HS-27A (cell line): ENCODE results near the gene RNF149.
"Not testable (repeated sequence)": the region's sequence is repeated elsewhere in the genome, so short reads cannot be mapped to it uniquely, and the experiment has no call there.

Experiments
- DNase-seq: peaks from one replicate; pipeline ENCODE4 v3.0.0-alpha.2; 2012; ENCODE audit warnings: low read depth, missing footprints

Gene RNF149

GRCh38 chr2:101330253-101330933 lies 21.9 kb upstream of the RNF149 start:
- DNase-seq, result no peak

DNA sequence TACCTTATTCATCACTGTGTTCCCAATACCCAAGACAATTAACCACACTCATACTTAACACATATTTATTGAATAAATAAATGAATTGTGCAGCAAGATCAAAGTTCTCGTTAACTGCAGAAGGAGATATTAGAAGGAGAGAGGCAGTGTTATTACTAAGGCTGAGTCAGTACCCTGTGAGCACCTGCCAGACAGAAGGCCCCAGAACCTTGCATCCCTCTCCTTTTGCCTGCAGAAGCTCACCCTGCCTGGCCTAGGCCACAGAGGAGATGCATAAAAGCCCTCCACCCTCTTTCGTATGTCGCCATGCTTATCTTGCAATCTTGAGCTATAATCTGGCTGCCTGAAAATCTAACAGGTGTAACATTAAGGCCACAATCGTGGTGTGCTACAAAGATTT lies 20.5 kb upstream of the RNF149 start:
- no peak for DNase-seq

- DNase-seq, result no peak
These were observed 20.0 kb upstream of the RNF149 start for GRCh38 chr2:101328474-101329007.

DNA sequence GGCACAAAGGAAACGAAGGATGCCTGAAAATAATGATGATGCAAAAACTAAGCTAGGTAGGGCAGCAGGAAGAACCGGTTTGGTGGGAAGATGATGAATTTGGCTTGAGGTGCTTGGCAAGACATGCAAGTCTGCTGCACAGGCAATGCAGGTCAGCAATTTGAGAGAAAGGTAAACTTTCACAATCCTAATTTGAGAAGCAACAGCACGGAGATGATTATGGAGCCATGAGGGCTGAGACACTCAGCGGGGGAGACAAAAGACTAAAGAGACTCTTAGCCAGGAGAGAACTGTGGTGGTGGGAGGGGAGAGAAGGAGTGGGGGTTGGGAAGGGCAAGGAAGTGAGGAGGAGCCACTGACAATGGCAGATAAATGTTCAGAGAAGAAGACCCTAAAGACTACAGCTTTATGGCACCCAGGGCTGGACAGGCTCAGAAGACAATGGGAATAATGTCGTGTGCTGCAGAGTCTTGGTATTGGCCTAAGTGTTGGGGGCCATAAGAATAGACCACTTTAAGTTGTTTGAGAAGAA lies 19.4 kb upstream of the RNF149 start:
- DNase-seq, result no peak

DNA sequence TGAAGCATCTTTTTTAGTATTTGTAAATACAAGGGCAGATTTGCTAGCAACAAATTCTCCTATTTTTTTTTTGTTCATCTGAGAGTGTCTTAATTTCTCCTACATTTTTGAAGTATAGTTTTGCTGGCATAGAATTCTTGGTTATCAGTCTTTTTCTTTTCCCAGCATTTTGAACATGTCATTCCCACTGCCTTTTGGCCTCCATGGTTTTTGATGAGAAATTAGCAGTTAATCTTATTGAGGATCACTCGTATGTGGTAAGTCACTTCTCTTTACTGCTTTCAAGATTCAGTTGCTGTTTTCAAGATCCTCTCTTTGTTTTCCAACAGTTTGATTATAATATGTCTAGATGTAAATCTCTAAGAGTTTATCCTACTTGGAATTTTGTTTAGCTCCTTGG lies 16.9 kb upstream of the RNF149 start:
- no peak for DNase-seq

DNA sequence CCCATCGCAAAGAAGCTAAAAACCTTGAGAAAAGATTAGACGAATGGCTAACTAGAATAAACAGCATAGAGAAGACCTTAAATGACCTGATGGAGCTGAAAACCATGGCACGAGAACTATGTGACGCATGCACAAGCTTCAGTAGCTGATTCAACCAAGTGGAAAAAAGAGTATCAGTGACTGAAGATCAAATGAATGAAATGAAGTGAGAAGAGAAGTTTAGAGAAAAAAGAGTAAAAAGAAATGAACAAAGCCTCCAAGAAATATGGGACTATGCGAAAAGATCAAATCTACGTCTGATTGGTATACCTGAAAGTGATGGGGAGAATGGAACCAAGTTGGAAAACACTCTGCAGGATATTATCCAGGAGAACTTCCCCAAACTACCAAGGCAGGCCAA lies 8.1 kb upstream of the RNF149 start:
- DNase-seq, result not testable (repeated sequence)

GRCh38 chr2:101311696-101312017 lies 3.2 kb upstream of the RNF149 start:
- DNase-seq, result no peak

GRCh38 chr2:101310834-101311695 lies 2.6 kb upstream of the RNF149 start:
- DNase-seq, result no peak

DNA sequence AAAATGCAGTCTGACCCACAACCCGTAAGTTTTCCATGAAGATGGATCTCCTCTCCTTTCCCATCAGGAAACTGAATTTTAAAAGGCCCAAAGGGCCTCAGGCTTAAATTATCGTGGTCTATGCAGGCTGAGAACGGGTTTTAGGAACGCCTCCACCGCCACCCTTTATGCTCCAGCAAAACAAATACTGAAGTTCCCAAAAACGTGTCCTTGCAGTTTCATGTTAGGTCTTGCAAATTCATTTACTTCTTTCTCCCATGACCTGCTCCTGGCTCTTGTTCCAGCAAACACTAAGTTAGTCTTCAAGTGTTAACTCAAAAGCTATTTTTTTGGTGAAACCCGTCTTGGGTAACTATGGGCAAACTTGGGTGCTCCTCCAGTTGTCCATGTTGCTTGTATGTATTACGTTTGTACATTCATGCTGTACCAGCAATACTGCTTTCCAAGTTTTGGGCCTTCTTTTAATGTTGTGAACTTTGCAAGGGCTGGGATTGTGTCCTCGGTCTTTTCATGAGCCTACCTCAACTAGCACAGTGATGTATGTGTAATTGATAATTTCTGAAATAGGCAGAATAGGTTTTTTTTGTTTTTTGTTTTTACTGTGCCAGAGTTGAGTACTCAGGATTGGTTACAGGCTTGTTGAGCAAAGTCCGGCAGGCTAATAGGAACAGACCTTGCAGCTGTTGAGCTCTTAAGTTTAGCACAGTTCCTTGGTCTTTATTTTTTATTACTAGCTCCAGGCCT lies 1.8 kb upstream of the RNF149 start:
- DNase-seq, result no peak

- DNase-seq, result no peak
These were observed 510 bp downstream of the RNF149 start for GRCh38 chr2:101307950-101308431.

DNA sequence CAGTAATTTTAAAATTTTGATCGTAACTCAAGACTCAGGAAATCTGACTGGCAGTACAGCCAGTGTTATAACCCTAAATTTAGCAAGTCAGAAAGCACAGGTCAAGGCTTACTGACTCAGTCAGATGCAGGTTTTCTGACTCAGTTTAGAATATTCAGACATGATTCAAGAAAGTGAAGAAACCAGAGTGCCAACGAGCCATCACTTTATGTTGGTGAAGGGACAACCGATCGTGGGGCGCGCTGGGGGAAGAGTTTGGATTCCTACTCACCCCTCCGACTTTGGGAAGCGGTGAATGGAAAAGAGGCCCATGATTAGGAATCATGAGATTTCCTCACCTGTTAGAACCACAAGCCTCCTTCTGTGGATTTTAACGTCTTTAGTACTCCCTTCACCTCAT lies 998 bp downstream of the RNF149 start:
- DNase-seq, result no peak

DNA sequence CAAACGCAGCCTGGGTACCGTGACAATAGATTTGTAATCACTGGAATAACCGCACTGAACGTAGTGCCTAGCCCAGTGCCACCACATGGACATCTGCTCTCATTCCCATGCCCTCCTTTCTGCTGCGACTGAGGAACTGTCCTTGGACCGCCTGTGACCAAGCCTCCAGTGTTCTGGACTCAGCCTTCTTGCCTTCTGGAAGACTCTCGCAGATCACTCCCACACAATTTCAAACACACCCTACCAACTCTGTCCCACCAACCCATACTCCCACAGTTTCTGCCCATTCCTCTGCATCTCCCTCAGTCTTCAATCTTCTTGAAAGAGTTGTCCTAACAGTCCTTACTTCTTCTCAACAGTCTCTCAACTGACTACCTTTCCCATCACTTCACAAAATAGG lies 2.1 kb downstream of the RNF149 start:
- DNase-seq, result no peak

- DNase-seq, result no peak
These were observed 2.9 kb downstream of the RNF149 start for GRCh38 chr2:101305492-101306078.

DNA sequence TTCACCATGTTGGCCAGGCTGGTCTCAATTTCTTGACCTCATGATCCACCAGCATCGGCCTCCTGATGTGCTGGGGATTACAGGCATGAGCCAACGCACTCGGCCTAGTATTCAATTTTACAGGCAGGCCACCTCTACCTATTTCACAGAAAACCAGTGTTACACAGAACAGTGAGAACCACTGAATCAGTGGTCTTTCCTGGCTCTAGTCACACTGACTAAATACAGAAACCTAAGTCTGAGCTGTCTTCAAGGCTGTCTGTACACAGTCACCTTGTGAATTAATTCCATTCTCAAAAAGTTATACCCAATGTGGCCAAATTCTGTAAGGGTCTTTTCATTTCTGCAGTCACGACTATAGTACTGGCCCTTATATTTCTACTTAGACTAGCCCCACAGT lies 3.5 kb downstream of the RNF149 start:
- DNase-seq, result no peak

DNA sequence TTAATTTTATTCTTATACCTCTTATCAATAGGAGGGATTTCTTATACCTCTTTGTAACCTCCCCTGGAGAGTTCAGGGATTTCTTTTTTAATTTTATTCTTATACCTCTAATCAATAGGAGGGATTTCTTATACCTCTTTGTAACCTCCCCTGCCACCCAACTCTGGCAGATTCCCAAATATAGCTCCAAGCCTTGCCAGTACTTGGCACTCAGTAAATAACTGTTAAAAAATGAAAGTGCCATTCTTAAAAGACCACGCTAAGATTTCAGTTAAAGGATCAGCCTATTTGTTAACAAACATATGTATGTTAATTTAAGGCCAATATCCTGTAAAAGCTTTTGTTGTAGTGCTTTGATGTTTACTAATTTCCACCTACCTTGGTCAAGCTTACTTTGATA lies 4.8 kb downstream of the RNF149 start:
- no peak for DNase-seq

- no peak for DNase-seq
These were observed 6.5 kb downstream of the RNF149 start for GRCh38 chr2:101302016-101302415.

- no peak for DNase-seq
These were observed 7.7 kb downstream of the RNF149 start for GRCh38 chr2:101300836-101301235.

GRCh38 chr2:101300164-101300563 lies 8.3 kb downstream of the RNF149 start:
- no peak for DNase-seq

DNA sequence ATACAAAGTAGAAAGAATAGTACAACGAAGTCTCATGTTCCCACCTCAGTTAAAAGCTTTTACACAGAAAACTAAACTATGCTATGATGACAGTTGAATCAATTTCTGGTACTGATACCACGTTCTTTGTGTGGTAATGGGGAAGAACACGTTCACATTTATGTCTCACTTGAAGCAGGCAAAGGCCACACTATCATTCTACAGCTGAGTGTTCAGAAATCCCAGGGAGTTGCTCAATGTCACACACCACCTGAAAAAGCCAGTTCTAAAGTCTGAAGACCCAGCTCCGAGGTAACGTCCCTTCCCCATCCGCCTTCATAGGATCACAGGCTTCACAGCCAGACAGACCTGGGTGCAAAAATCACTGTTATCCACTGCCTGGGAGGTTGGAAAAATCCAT lies 8.9 kb downstream of the RNF149 start:
- no peak for DNase-seq

GRCh38 chr2:101297383-101297782 lies 11.1 kb downstream of the RNF149 start:
- DNase-seq, result no peak

- DNase-seq, result no peak
These were observed 12.1 kb downstream of the RNF149 start for GRCh38 chr2:101296371-101296770.

GRCh38 chr2:101295895-101296294 lies 12.6 kb downstream of the RNF149 start:
- no peak for DNase-seq
